Stimulated activated CD8-positive, alpha-beta memory T cell treated with anti-CD3 and anti-CD28 coated beads, Interleukin-7, amount 100 ng/mL, for 48 hours (primary cell): ENCODE results near the gene CNMD.
A peak's percentile ranks its signal among the peaks of the same experiment; 100 is the strongest.
"Not testable (repeated sequence)": the region's sequence is repeated elsewhere in the genome, so short reads cannot be mapped to it uniquely, and the experiment has no call there.

Experiments used
- DNase-seq, 2 donors: peaks; one replicate each; pipeline ENCODE4 v3.0.0-alpha.2; 2020; ENCODE audit warnings: low read depth in 1 of 2; ENCODE audit errors: extremely low read depth in 1 of 2

Gene CNMD

GRCh38 chr13:52744842-52745375 is 5.3 kb upstream of the CNMD start:
- DNase-seq: no peak

GRCh38 chr13:52743988-52744387 is 4.4 kb upstream of the CNMD start:
- DNase-seq: no peak

- DNase-seq: no peak
Measured at GRCh38 chr13:52743569-52743968, 3.9 kb upstream of the CNMD start.

- peak in 1 of 2 donors; percentile 15 for DNase-seq
Measured at GRCh38 chr13:52738719-52739467, 727 bp downstream of the CNMD start.

GRCh38 chr13:52737965-52738364 is 1.7 kb downstream of the CNMD start:
- DNase-seq: no peak

- DNase-seq: no peak
Measured at GRCh38 chr13:52737451-52737850, 2.2 kb downstream of the CNMD start.

- no peak for DNase-seq
Measured at GRCh38 chr13:52736891-52737290, 2.7 kb downstream of the CNMD start.

GRCh38 chr13:52734075-52734623 is 5.5 kb downstream of the CNMD start:
- no peak for DNase-seq

GRCh38 chr13:52726258-52726657 is 13.4 kb downstream of the CNMD start:
- no peak for DNase-seq

- DNase-seq: no peak
Measured at GRCh38 chr13:52725302-52725701, 14.3 kb downstream of the CNMD start.

GRCh38 chr13:52723181-52723580 is 16.4 kb downstream of the CNMD start:
- DNase-seq: no peak

GRCh38 chr13:52721356-52721755 is 18.3 kb downstream of the CNMD start:
- not testable (repeated sequence) for DNase-seq

GRCh38 chr13:52720904-52721303 is 18.7 kb downstream of the CNMD start:
- DNase-seq: not testable (repeated sequence)

GRCh38 chr13:52713894-52714293 is 25.7 kb downstream of the CNMD start:
- DNase-seq: no peak

GRCh38 chr13:52712385-52712784 is 27.2 kb downstream of the CNMD start:
- DNase-seq: no peak

GRCh38 chr13:52711286-52711685 is 28.3 kb downstream of the CNMD start:
- DNase-seq: no peak

- DNase-seq: not testable (repeated sequence)
Measured at GRCh38 chr13:52708266-52708665, 31.4 kb downstream of the CNMD start.

GRCh38 chr13:52707375-52707774 is 32.2 kb downstream of the CNMD start:
- no peak for DNase-seq

GRCh38 chr13:52706081-52706480 is 33.5 kb downstream of the CNMD start:
- DNase-seq: no peak

- DNase-seq: no peak
Measured at GRCh38 chr13:52703482-52703881, 36.1 kb downstream of the CNMD start.

- DNase-seq: no peak
Measured at GRCh38 chr13:52701728-52702465, 37.7 kb downstream of the CNMD start.

GRCh38 chr13:52696566-52696965 is 43.1 kb downstream of the CNMD start:
- no peak for DNase-seq
